Activated CD8-positive, alpha-beta memory T cell treated with anti-CD3 and anti-CD28 coated beads, Interleukin-2, amount 50 U/mL, for 4 hours (primary cell): ENCODE results near the gene TUBA4A.

Experiments used
- DNase-seq: peaks from one replicate; pipeline ENCODE4 v3.0.0-alpha.2; 2020

Gene TUBA4A

GRCh38 chr2:219253753-219254589 lies at the start of gene TUBA4A:
Gene TUBA4A, minus strand, starts transcription at chr2:219253918. Its CDS starts 60 bp downstream, at chr2:219253858.
- DNase-seq = peak; percentile 93

DNA sequence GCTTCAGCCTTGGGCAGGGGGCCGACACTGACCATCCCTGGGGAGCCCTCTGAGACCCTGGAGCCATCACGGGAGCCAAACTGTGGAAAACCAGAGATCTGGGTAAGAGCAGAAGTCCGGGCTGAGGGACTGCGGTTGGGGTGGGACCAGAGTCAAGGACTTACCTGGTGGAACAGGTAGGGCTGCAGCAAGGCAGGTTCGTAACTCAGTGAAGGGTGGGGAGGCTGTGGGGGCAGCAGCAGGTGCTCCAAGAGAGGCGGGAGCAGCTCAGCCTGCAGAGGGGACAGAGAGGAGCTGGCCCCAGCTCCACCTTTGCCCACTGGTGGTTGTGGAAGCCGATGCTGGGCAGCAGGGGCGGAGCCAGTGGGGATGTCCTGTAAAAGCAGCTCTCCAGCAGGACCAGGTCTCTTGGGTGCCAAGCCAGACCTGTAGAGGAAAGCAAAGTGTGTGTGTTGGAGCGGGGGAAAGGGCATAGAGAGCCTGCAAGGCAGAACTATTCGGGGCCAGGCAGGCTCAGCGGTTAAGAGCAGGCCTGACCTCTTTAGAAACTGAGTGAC lies 48.8 kb upstream of the TUBA4A start:
- DNase-seq = no peak

GRCh38 chr2:219300022-219300421 lies 46.3 kb upstream of the TUBA4A start:
- no peak for DNase-seq

- no peak for DNase-seq
Measured at GRCh38 chr2:219299372-219299760, 45.6 kb upstream of the TUBA4A start.

GRCh38 chr2:219298759-219299371 lies 45.1 kb upstream of the TUBA4A start:
- DNase-seq = peak; percentile 91

DNA sequence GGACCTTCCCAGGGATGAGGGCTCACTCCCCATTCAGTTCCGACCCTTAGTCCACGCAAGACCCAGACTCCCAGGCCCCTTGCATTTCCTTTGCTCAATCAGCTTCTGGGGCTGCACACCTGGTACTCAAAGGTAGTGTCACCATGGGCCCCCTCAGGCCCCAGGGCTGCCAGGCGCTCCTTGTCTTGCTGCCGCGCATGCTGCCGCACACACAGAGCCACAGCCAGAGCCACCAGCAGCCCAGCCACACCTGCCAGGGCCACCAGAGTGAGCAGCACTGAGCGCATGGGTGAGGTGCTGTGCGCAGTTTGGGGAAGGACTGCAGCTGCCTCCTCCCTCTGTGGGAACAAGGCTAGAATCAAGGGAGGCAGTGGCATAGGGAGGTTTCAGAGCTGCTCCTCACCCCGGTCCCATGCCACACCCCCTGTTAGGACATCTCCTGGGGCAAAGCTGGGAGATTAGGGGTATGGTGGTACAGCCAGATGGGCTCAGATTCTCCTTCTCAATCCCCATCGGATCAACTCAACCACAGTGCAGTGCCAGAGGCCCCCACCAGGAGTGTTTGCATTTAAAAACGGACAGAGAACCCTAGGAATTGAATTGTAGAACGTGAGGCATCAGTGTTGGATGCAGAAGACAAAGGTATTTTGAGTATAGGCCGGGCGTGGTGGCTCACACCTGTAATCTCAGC lies 44.2 kb upstream of the TUBA4A start:
- DNase-seq = no peak

- DNase-seq = no peak
Measured at GRCh38 chr2:219296631-219297391, 43.1 kb upstream of the TUBA4A start.

GRCh38 chr2:219296142-219296541 lies 42.4 kb upstream of the TUBA4A start:
- no peak for DNase-seq

GRCh38 chr2:219294356-219295351 lies 40.9 kb upstream of the TUBA4A start:
- peak; percentile 91 for DNase-seq

- no peak for DNase-seq
Measured at GRCh38 chr2:219293736-219294231, 40.1 kb upstream of the TUBA4A start.

- DNase-seq = no peak
Measured at GRCh38 chr2:219292616-219293015, 38.9 kb upstream of the TUBA4A start.

- no peak for DNase-seq
Measured at GRCh38 chr2:219291910-219292490, 38.3 kb upstream of the TUBA4A start.

- peak; percentile 7 for DNase-seq
Measured at GRCh38 chr2:219291394-219291793, 37.7 kb upstream of the TUBA4A start.

DNA sequence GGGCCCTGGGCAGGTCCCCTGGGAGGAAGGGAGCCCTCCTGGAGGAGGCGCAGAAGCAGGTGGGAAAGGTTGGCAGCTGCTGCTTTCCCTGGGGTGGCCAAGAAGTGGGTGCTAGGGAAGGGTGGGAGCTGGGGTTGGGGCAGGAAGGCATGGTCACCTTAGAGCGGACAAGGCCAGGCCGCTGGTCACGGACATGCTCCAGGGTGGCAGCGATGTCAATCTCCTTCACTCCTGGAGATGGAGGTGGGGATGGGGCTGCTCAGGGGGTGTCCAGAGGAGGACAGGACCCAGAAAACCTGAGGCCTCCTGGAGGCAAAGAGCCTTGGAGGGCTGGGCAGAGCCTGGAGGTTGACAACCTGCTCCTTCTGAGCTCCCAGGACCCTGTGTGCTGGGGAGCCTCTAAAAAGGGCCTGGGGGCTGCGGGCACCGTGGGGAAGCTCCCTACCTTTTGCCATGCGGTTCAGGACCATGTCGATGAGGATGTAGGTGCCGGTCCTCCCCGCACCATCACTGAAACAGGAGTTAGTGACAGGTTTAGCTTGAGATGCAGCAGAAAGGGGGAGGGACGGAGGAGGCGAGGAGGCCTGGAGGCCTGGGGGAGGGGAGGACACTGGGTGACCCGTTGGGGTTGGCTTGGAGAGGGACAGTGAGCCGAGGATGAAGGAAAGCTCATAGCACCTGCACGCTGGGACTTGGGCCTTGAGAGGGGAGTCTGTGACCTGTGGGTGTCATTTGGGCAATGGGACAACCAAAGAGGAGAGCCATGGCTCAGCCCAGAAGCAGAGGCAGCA lies 36.9 kb upstream of the TUBA4A start:
- DNase-seq = peak; percentile 7

- DNase-seq = no peak
Measured at GRCh38 chr2:219289537-219290361, 36.0 kb upstream of the TUBA4A start.

GRCh38 chr2:219289195-219289536 lies 35.4 kb upstream of the TUBA4A start:
- DNase-seq = no peak

DNA sequence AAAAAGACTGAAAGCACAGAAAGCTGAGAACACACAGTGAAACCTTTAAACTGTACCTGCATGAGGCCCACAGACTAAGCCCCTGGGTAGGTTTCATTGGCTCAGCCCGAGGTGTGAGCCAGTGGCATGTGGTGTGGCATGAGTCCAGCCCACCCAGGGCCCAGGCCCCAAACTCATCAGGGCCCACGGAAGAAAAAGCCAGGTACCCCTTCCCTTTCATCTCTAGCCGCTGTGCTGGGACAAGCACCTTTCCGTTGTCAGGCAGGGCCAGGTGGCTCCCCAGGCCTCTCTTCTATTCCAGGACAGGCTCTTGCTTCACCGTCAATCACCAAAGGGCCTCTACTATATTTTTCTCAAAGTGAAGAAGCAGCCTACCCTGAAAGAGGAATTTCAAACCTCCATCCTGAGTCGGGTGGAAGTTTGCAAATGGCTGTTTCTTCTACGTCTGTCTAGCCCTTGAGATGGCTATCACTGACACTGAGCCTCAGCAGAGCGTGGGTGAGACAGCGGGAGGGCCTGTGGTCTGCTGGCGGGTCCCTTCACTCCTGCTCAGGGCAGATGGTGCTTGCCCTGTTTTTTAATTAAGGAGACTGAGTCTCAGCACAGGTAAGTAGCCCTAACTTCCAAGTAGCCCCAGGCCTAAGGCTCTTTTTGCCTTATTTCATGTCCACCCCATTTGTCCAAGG lies 34.0 kb upstream of the TUBA4A start:
- no peak for DNase-seq

- DNase-seq = peak; percentile 6
Measured at GRCh38 chr2:219287116-219287440, 33.4 kb upstream of the TUBA4A start.
